H1 (cell line): ENCODE data around the gene OGN. TPM values are rescaled to one million over a fixed set of nuclear protein-coding genes. Genes with fewer than 3 reads are reported as not detected.

ENCODE experiments used
- CTCF ChIA-PET: fragments of 300-600 bp; sonication (Branson Sonifier 250); formaldehyde crosslinking; loops from one replicate; lab custom pipeline; 2021; ENCODE audit not compliant: partially characterized antibody; lab: Charles Lee
- POLR2A ChIA-PET: fragments of 300-600 bp; sonication (Branson Sonifier 250); formaldehyde crosslinking; loops from one replicate; lab custom pipeline; 2021; ENCODE audit warnings: inconsistent platforms; ENCODE audit not compliant: partially characterized antibody; lab: Charles Lee
- DNase-seq, 2 experiments: peaks; one replicate each; pipeline versions ENCODE4 v3.0.0 to v3.0.0-alpha.2; 2010 to 2022; ENCODE audit warnings: low spot score in 2 of 2, low read depth in 1 of 2, mixed read lengths in 1 of 2
- FAIRE-seq: peaks from 2 replicates; lab custom pipeline; 2011; peaks lifted over from hg19 to GRCh38; lab: Jason Lieb, UNC
- H2AFZ ChIP-seq: 2 replicates; pipeline ENCODE4 v1.8.1; 2012; ENCODE audit warnings: low read length, inconsistent platforms
- H2AK5ac ChIP-seq: 2 replicates; pipeline ENCODE4 v1.6.1; 2013; ENCODE audit warnings: low read depth, low read length
- H2BK120ac ChIP-seq: replicated peaks from 2 replicates; pipeline ENCODE3; 2013; ENCODE audit warnings: low read depth, low read length, inconsistent platforms
- H2BK12ac ChIP-seq: 2 replicates; pipeline ENCODE4 v1.6.1; 2013; ENCODE audit warnings: low read depth, low read length
- H2BK15ac ChIP-seq: 2 replicates; pipeline ENCODE4 v1.6.1; 2013; ENCODE audit warnings: low read length
- H2BK20ac ChIP-seq: 2 replicates; pipeline ENCODE4 v1.6.1; 2013; ENCODE audit warnings: low read length
- H2BK5ac ChIP-seq: 2 replicates; pipeline ENCODE4 v1.6.1; 2013; ENCODE audit warnings: low read depth, low read length
- H3K14ac ChIP-seq: 2 replicates; pipeline ENCODE4 v1.6.1; 2013; ENCODE audit warnings: inconsistent platforms; ENCODE audit not compliant: insufficient read length
- H3K18ac ChIP-seq: 2 replicates; pipeline ENCODE4 v1.6.1; 2013; ENCODE audit warnings: low read length; ENCODE audit errors: extremely low read depth
- H3K23ac ChIP-seq: 2 replicates; pipeline ENCODE4 v1.6.1; 2013; ENCODE audit warnings: inconsistent platforms; ENCODE audit not compliant: insufficient read length
- H3K23me2 ChIP-seq: 2 replicates; pipeline ENCODE4 v1.6.1; 2013; ENCODE audit warnings: low read depth, low read length
- H3K27ac ChIP-seq: 2 replicates; pipeline ENCODE4 v1.6.1; 2011; ENCODE audit warnings: low read depth, low read length, inconsistent platforms
- H3K27me3 ChIP-seq, 4 experiments: replicated peaks in 1 of 4; 1 replicate in 1 of 4; 2 replicates in 3 of 4; pipeline versions ENCODE4 v1.6.1 to v1.8.1; 2011 to 2013; ENCODE audit warnings: low read length in 3 of 4, mild to moderate bottlenecking in 3 of 4, inconsistent platforms in 2 of 4, mixed read lengths in 2 of 4, moderate library complexity in 1 of 4; ENCODE audit not compliant: control insufficient read depth in 3 of 4, insufficient read depth in 3 of 4; ENCODE audit errors: extremely low read depth in 1 of 4
- H3K36me3 ChIP-seq, 4 experiments: 2 replicates each; pipeline versions ENCODE4 v1.6.1 to v1.8.1; 2011 to 2013; ENCODE audit warnings: mild to moderate bottlenecking in 4 of 4, low read length in 3 of 4, moderate library complexity in 2 of 4, control low read depth in 1 of 4, inconsistent platforms in 1 of 4; ENCODE audit not compliant: insufficient read depth in 4 of 4, control insufficient read depth in 2 of 4
- H3K4ac ChIP-seq: replicated peaks from 2 replicates; pipeline ENCODE3; 2013; ENCODE audit warnings: low read length, low read depth, mixed read lengths, inconsistent platforms; ENCODE audit not compliant: insufficient read length
- H3K4me1 ChIP-seq, 4 experiments: replicated peaks in 1 of 4; 1 replicate in 1 of 4; 2 replicates in 3 of 4; pipeline versions ENCODE4 v1.6.1 to v1.8.1; 2011 to 2013; ENCODE audit warnings: low read length in 3 of 4, inconsistent platforms in 2 of 4, mixed read lengths in 1 of 4; ENCODE audit not compliant: insufficient read depth in 4 of 4, control insufficient read depth in 3 of 4
- H3K4me2 ChIP-seq, 2 experiments: 2 replicates each; pipeline versions ENCODE4 v1.6.1 to v1.8.1; 2011 to 2013; ENCODE audit warnings: low read depth in 2 of 2, low read length in 2 of 2, control low read depth in 1 of 2, inconsistent platforms in 1 of 2, mild to moderate bottlenecking in 1 of 2; ENCODE audit not compliant: insufficient read depth in 1 of 2
- H3K4me3 ChIP-seq, 4 experiments: fragments of 200-600, 300-600 bp in 1 of 4; sonication (generic), shearing (Covaris generic), sonication (Bioruptor Twin) in 1 of 4; 2 replicates each; pipeline versions ENCODE4 v1.5.1 to v1.8.1; 2011 to 2016; ENCODE audit warnings: low read length in 4 of 4, low read depth in 3 of 4, control low read depth in 2 of 4, inconsistent platforms in 2 of 4, mild to moderate bottlenecking in 2 of 4, mixed read lengths in 1 of 4, moderate library complexity in 1 of 4; ENCODE audit not compliant: insufficient read depth in 2 of 4; ENCODE audit errors: extremely low read depth in 1 of 4
- H3K56ac ChIP-seq: replicated peaks from 2 replicates; pipeline ENCODE3; 2013; ENCODE audit warnings: low read depth, mild to moderate bottlenecking, mixed read lengths, low read length, inconsistent platforms; ENCODE audit not compliant: insufficient read length
- H3K79me1 ChIP-seq: 2 replicates; pipeline ENCODE4 v1.6.1; 2013; ENCODE audit warnings: low read depth, low read length, control low read depth
- H3K79me2 ChIP-seq, 2 experiments: 2 replicates each; pipeline versions ENCODE4 v1.6.1 to v1.8.1; 2012 to 2013; ENCODE audit warnings: low read length in 2 of 2, mild to moderate bottlenecking in 2 of 2, inconsistent platforms in 1 of 2; ENCODE audit not compliant: insufficient read depth in 2 of 2, control insufficient read depth in 1 of 2
- H3K9ac ChIP-seq, 4 experiments: replicated peaks in 1 of 4; 1 replicate in 1 of 4; 2 replicates in 3 of 4; pipeline versions ENCODE4 v1.6.1 to v1.8.1; 2011 to 2013; ENCODE audit warnings: low read depth in 3 of 4, low read length in 3 of 4, control low read depth in 2 of 4, mild to moderate bottlenecking in 2 of 4, moderate library complexity in 2 of 4, inconsistent platforms in 1 of 4; ENCODE audit errors: extremely low read depth in 1 of 4
- H3K9me3 ChIP-seq, 2 experiments: 2 replicates each; pipeline versions ENCODE4 v1.6.1 to v1.8.1; 2012 to 2013; ENCODE audit warnings: mild to moderate bottlenecking in 2 of 2, moderate library complexity in 2 of 2, control low read depth in 1 of 2, inconsistent platforms in 1 of 2, low read depth in 1 of 2, low read length in 1 of 2, mixed read lengths in 1 of 2; ENCODE audit not compliant: insufficient read depth in 2 of 2
- H4K20me1 ChIP-seq, 2 experiments: replicated peaks in 1 of 2; 2 replicates each; pipeline versions ENCODE3 to v1.8.1; 2011 to 2013; ENCODE audit warnings: inconsistent platforms in 2 of 2, low read length in 2 of 2, mild to moderate bottlenecking in 1 of 2; ENCODE audit not compliant: insufficient read depth in 2 of 2, control insufficient read depth in 1 of 2
- H4K5ac ChIP-seq: 2 replicates; pipeline ENCODE4 v1.6.1; 2013; ENCODE audit warnings: low read length, low read depth, mixed read lengths, inconsistent platforms; ENCODE audit not compliant: insufficient read length
- H4K8ac ChIP-seq: 2 replicates; pipeline ENCODE4 v1.8.0; 2013; ENCODE audit warnings: mild to moderate bottlenecking, moderate library complexity, low read length, inconsistent platforms; ENCODE audit not compliant: insufficient read depth; ENCODE audit errors: extremely low read depth
- H4K91ac ChIP-seq: replicated peaks from 2 replicates; pipeline ENCODE3; 2013; ENCODE audit warnings: low read length, mixed read lengths, inconsistent platforms; ENCODE audit not compliant: insufficient read length
- CBX8 ChIP-seq: fragments of 300-800, 300-1000 bp; sonication (generic); IDR thresholded peaks from 2 replicates; pipeline ENCODE4 v1.7.1; 2016; ENCODE audit warnings: low read depth, low read length, borderline replicate concordance
- CHD2 ChIP-seq: IDR thresholded peaks from 2 replicates; pipeline ENCODE4 v1.6.1; 2012; ENCODE audit warnings: low read length, improper control_type of control experiment
- JUND ChIP-seq: IDR thresholded peaks from 2 replicates; pipeline ENCODE4 v1.6.1; 2011; ENCODE audit warnings: mild to moderate bottlenecking, improper control_type of control experiment, low read length
- KDM1A ChIP-seq: fragments of 200-600, 300-600 bp; sonication (generic); IDR thresholded peaks from 2 replicates; pipeline ENCODE4 v1.7.1; 2016; ENCODE audit warnings: mild to moderate bottlenecking, low read length, borderline replicate concordance
- MAX ChIP-seq: IDR thresholded peaks from 2 replicates; pipeline ENCODE4 v1.6.1; 2012; ENCODE audit warnings: inconsistent platforms
- POLR2AphosphoS5 ChIP-seq: IDR thresholded peaks from 2 replicates; pipeline ENCODE4 v1.6.1; 2011; ENCODE audit warnings: low read depth, low read length
- RNF2 ChIP-seq: fragments of 200-900, 300-1000 bp; sonication (generic); IDR thresholded peaks from 2 replicates; pipeline ENCODE4 v1.7.1; 2016; ENCODE audit warnings: borderline replicate concordance, low read depth, mild to moderate bottlenecking, antibody characterized with exemption, low read length; ENCODE audit not compliant: poor library complexity, severe bottlenecking; ENCODE audit errors: missing control alignments
- SIX5 ChIP-seq: IDR thresholded peaks from 2 replicates; pipeline ENCODE4 v1.6.1; 2011; ENCODE audit warnings: mild to moderate bottlenecking, low read depth, low read length
- SP2 ChIP-seq: IDR thresholded peaks from 2 replicates; pipeline ENCODE4 v1.6.1; 2012; ENCODE audit warnings: mild to moderate bottlenecking, low read length, inconsistent platforms
- SUZ12 ChIP-seq: fragments of 200-600 bp; sonication (generic); IDR thresholded peaks from 2 replicates; pipeline ENCODE4 v1.6.1; 2012; ENCODE audit warnings: mild to moderate bottlenecking, inconsistent platforms, low read length, moderate library complexity, mixed read lengths
- USF2 ChIP-seq: IDR thresholded peaks from 2 replicates; pipeline ENCODE4 v1.6.1; 2011; ENCODE audit warnings: low read length, improper control_type of control experiment
- WGBS, 2 experiments: shearing (Covaris generic) in 1 of 2; methylation state at CpG; one replicate each; pipeline versions ENCODE4 v1.1.6 to v1.1.7; 2013 to 2015; ENCODE audit warnings: low lambda C conversion rate in 2 of 2, mixed read lengths in 2 of 2, inconsistent platforms in 1 of 2, low coverage in 1 of 2, missing lambda C conversion rate in 1 of 2; ENCODE audit not compliant: insufficient replicate concordance in 2 of 2, insufficient coverage in 1 of 2, insufficient read length in 1 of 2; ENCODE audit errors: extremely low coverage in 1 of 2, missing lambda C conversion rate in 1 of 2; 5-methylcytosine and 5-hydroxymethylcytosine counted together
- polyA plus RNA-seq, 7 experiments: library from polyadenylated mRNA; depleted of rRNA in 3 of 7; stranded (reverse) in 5 of 7; unstranded in 2 of 7; fragments of >200 nt in 5 of 7; fragments of 200-250 nt in 2 of 7; gene quantifications; 1 replicate in 5 of 7; 2 replicates in 1 of 7; 4 replicates in 1 of 7; pipeline versions ENCODE4 v1.2.1 to v1.2.3, GENCODE V29; 2011 to 2013; ENCODE audit warnings: missing spikeins in 2 of 7, mixed read lengths in 2 of 7
- total RNA-seq: library from RNA; stranded (reverse); fragmentation: NEBNext Ultra II Directional; extraction: Animal tissue kit (Norgen Biotek cat#: 25700); gene quantifications from 2 replicates; pipeline ENCODE4 v1.2.1, GENCODE V29; 2021

OGN gene
- total and polyA plus RNA-seq, 2 of the 8 experiments (the other 6 are each of a cell fraction or from before 2014, with no cell fraction given) = not detected

GRCh38 chr9:92395617-92396016 lies 8.8 kb downstream of the OGN start:
- Histone ChIP-seq H2AK5ac (no peak overlapping the region), H3K14ac (no peak overlapping the region), H3K4ac (no peak overlapping the region), H2AFZ (no peak overlapping the region), H3K79me1 (no peaks in the 10 kb centered on the region), H3K23me2 (no peaks in the 10 kb centered on the region), H2BK15ac (no peak overlapping the region), H2BK5ac (no peak overlapping the region), H3K4me3 (no peak overlapping the region), H3K36me3 (no peaks in the 10 kb centered on the region), H4K20me1 (no peaks in the 10 kb centered on the region), H3K79me2 (no peaks in the 10 kb centered on the region), H3K9me3 (no peaks in the 10 kb centered on the region), H4K5ac (no peak overlapping the region), H4K8ac (no peak overlapping the region), H3K27ac (no peak overlapping the region), H4K91ac (no peak overlapping the region), H3K4me2 (no peak overlapping the region), H3K56ac (no peak overlapping the region), H3K9ac (no peak overlapping the region), H3K23ac (no peak overlapping the region), H3K27me3 (no peaks in the 10 kb centered on the region), H3K18ac (no peak overlapping the region), H2BK20ac (no peak overlapping the region), H3K4me1 (no peaks in the 10 kb centered on the region), H2BK12ac (no peak overlapping the region), H2BK120ac (no peak overlapping the region)
- no peak for FAIRE-seq
- WGBS, 2 experiments = 73% methylated on average over 1 of the region's 1 CpG; no CpG with 5 or more reads in 1 of the 2 experiments
- ChIA-PET CTCF (no interaction called here), POLR2A (no interaction called here)
- DNase-seq = no peak
- TF ChIP-seq SUZ12 = no peak
- TF ChIP-seq SP2 = no peak
- no peak for TF ChIP-seq USF2
- no peak for TF ChIP-seq JUND
- no peak for TF ChIP-seq CHD2
- no peak for TF ChIP-seq MAX
- no peak for TF ChIP-seq RNF2
- TF ChIP-seq SIX5 = no peak
- no peak for TF ChIP-seq POLR2AphosphoS5
- no peak for TF ChIP-seq KDM1A
- TF ChIP-seq CBX8 = no peak
